Fibroblast of pulmonary artery (primary cell): ENCODE results near the gene USP10.

Experiments
- DNase-seq: peaks from one replicate; pipeline ENCODE4 v3.0.0-alpha.2; 2010; ENCODE audit warnings: low read depth
- H3K4me3 ChIP-seq: replicated peaks from 2 replicates; pipeline ENCODE4 v1.5.1; 2011; ENCODE audit warnings: low read depth, mild to moderate bottlenecking, control low read depth, low read length, moderate library complexity
- TF ChIP-seq, protein P1 (sequence below): IDR thresholded peaks from 2 replicates; pipeline ENCODE4 v1.5.1; 2011; ENCODE audit warnings: mild to moderate bottlenecking, control low read depth, low read length, inconsistent platforms; ENCODE audit errors: missing control alignments

USP10 gene

DNA sequence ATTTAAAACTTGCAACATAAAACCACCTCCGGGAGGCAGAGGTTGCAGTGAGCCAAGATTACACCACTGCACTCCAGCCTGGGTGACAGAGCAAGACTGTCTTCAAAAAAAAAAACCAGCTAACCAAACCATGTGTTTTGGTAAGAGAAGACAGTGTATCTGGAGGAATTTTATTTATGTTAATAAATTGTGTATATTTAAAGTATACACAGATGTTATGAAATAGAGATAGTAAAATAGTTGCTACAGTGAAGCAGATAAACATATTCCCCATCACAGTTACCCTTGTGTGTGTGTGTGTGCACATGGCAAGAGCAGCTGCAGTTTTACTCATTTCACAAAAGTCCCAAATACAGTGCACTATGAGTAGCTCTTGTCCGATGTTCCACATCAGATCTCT lies 65.2 kb downstream of the USP10 start:
- TF ChIP-seq, protein P1, sequence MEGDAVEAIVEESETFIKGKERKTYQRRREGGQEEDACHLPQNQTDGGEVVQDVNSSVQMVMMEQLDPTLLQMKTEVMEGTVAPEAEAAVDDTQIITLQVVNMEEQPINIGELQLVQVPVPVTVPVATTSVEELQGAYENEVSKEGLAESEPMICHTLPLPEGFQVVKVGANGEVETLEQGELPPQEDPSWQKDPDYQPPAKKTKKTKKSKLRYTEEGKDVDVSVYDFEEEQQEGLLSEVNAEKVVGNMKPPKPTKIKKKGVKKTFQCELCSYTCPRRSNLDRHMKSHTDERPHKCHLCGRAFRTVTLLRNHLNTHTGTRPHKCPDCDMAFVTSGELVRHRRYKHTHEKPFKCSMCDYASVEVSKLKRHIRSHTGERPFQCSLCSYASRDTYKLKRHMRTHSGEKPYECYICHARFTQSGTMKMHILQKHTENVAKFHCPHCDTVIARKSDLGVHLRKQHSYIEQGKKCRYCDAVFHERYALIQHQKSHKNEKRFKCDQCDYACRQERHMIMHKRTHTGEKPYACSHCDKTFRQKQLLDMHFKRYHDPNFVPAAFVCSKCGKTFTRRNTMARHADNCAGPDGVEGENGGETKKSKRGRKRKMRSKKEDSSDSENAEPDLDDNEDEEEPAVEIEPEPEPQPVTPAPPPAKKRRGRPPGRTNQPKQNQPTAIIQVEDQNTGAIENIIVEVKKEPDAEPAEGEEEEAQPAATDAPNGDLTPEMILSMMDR = no peak
- H3K4me3 ChIP-seq = no peak overlapping the region
- DNase-seq = no peak

DNA sequence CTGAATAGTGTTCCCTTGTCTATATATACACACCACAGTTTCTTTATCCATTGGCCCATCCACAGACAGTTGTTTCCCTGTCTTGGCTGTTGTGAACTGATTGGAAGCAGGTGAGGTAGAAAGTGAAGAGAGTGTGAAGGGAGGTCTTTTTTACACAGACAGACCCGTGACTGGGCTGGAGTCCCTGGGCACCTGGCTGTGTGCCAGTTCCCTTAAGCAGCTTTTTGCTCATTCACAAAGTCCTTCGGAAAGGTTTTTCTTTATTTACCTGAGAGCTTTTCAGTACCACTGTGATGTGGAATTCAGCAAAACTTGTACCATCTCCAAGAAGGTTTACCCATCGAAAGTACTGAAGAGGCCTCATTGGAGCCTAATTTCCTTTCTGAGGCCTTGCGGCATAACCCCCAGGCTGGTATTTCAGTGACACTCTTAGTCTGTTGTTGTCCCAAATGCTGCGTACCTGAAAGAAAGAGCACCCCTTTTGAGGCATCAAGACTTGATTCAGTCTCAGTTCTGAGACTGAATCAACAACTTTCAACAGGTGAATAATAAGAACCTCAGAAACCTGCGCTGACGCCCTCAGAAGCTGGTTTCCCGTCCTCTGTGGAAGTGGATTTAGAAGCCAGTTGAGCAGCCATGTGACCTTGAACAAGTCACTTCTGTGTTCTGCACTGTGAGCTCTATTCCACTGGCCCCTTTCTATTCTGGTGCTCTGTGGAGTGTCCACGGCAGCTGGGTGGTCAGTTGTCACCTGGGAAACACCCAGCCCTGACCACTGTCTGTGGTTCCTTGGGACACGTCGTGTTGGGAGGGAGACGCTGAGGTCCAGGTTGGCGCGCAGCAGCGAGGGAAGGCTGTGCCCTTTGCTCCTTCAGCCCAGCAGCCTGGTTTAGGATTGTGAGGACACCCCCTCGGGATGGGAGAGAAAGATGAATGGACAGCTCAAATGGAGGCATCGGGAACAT lies 66.1 kb downstream of the USP10 start:
- TF ChIP-seq, protein P1 = no peak
- no peak overlapping the region for H3K4me3 ChIP-seq
- DNase-seq = no peak

DNA sequence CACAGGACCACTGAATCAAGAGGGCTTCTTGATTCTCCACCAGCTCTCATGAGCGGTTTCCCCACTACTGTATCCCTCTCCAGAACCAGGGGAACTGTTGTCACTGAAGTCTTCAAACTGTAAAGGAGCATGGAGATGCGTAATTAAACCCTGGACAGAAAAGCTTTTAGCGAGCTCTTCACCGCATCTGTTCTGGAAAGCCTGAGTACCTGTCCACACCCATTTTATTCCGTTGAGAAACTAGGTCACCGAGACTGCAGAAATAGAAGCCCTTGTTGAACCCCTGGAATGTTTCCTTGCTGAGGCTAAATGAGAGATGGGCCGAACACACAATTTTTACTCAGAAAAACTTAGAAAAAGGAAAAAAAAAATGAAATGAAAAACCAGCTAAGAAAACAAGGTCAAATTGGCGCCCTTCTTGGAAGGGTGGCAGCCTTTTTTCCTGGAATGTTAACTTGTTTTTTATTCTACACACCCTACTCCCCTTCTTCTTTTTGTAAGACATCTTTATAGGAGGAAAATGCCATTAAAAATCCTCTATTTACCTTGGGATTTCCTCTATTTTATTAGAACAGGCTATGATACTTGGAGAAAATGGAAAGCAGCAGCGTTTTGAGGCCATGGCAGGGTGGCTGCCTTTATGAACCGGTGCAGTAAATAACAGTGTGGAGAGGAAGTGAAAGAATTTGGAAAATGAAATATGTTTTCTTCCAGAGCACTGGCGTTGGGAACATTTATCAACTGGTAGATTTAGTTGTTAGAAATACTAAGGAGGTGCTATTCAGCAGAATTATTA lies 67.4 kb downstream of the USP10 start:
- TF ChIP-seq, protein P1 = no peak
- H3K4me3 ChIP-seq = no peak overlapping the region
- DNase-seq = no peak

DNA sequence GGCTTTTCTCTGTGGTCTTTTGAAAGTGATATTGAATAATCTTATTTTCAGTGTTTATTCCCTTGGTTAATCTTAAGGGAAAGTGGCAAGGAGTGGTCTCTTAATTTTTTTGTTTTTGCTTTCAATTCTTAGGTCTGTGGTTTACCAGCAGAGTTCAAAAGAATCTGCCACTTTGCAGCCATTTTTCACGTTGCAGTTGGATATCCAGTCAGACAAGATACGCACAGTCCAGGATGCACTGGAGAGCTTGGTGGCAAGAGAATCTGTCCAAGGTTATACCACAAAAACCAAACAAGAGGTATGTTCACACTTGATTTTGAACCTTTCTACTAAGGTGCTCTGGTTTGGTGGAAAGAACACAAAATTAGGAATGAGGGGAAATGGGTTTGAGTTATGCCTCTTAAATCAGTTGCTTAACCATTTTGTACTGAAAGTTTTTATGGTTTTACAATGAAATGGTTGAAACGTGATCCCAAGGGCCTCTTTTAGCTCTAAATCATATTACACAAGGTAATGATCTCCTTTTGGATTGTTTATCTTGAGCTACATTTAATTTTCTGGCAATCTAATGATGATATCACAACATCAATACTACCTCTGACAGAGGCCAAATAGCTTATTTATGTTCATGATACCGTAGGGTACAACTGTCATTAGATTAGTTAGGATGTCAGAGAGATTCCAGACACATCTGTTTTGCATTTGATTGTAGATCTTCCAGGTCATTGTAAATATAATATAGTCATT lies 68.4 kb downstream of the USP10 start:
- no peak overlapping the region for H3K4me3 ChIP-seq
- TF ChIP-seq, protein P1 = no peak
- DNase-seq = no peak

DNA sequence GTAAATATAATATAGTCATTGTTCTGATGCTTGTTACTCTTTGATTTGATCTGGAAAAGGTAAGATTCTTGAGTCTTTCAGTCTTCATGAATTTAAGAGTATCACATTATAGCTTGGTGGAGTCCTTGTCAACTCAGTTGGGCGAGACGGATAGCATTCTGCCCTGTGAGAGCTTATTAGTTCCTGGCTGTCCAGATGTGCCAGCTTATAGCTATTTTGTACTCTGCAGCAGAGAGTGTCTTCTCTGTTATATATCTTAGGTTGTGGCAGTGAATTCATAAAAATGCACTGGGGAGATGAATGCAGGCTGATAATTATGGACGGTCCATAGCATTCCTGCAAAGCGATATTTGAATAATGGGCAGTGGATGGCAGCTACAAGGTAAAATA lies 69.0 kb downstream of the USP10 start:
- no peak for DNase-seq
- TF ChIP-seq, protein P1 = no peak
- H3K4me3 ChIP-seq = no peak overlapping the region

DNA sequence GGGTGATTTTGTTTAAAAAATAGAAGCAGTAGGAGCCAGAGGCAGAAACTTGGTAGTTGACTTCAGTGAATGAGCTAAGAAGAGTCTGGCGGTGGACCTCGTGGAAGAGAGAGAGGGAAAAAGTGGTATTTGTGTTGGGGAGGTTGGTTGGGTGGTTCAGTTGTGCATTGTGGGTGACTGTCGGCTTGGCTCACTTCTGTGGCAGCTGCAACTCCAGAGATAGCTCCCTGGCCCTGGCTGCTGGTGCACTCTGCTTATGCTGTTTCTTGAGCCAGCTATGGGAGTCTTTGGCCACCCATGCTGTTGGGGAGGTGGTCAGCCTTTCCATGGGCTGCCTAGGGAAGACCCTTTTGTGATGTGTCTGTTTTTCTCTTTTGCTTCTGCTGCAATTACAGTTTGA lies 69.6 kb downstream of the USP10 start:
- TF ChIP-seq, protein P1 = no peak
- no peak for DNase-seq
- no peak overlapping the region for H3K4me3 ChIP-seq
